CD8-positive, alpha-beta memory T cell (primary cell): ENCODE measurements around the gene CCT7. TPM values are rescaled to one million over a fixed set of nuclear protein-coding genes. Genes with fewer than 3 reads are reported as not detected.

Source experiments
- CTCF ChIA-PET: fragments of 350-600 bp; sonication (Branson Sonifier 250); formaldehyde crosslinking; loops from one replicate; lab custom pipeline; 2021; ENCODE audit warnings: antibody characterized with exemption; lab: Charles Lee
- POLR2A ChIA-PET: fragments of 350-600 bp; sonication (Branson Sonifier 250); formaldehyde crosslinking; loops from one replicate; lab custom pipeline; 2021; ENCODE audit warnings: antibody characterized with exemption; lab: Charles Lee
- DNase-seq, 5 donors: peaks; one replicate each; pipeline versions ENCODE4 v3.0.0 to v3.0.0-alpha.2; 2020 to 2022; ENCODE audit warnings: mixed read lengths in 1 of 5
- H3K27ac ChIP-seq: one replicate; pipeline ENCODE4 v1.7.0; 2013; ENCODE audit warnings: low read depth, mild to moderate bottlenecking, low read length, moderate library complexity
- H3K27me3 ChIP-seq: 2 replicates; pipeline ENCODE4 v1.7.0; 2013; ENCODE audit warnings: low read length, mild to moderate bottlenecking; ENCODE audit not compliant: insufficient read depth, poor library complexity, severe bottlenecking
- H3K36me3 ChIP-seq: 2 replicates; pipeline ENCODE4 v1.7.0; 2013; ENCODE audit warnings: mild to moderate bottlenecking, low read length, moderate library complexity; ENCODE audit not compliant: insufficient read depth
- H3K4me1 ChIP-seq: 2 replicates; pipeline ENCODE4 v1.7.0; 2013; ENCODE audit warnings: mild to moderate bottlenecking, low read length, moderate library complexity; ENCODE audit not compliant: insufficient read depth
- H3K4me3 ChIP-seq: 2 replicates; pipeline ENCODE4 v1.7.0; 2013; ENCODE audit warnings: mild to moderate bottlenecking, low read length
- H3K9me3 ChIP-seq: 2 replicates; pipeline ENCODE4 v1.7.0; 2013; ENCODE audit warnings: mild to moderate bottlenecking, low read length
- H3K27ac Mint-ChIP-seq, 8 donors: one replicate each; pipeline ENCODE4 v1.8.0; 2020 to 2021; ENCODE audit warnings: mixed read lengths in 8 of 8, mild to moderate bottlenecking in 6 of 8, inconsistent platforms in 3 of 8, moderate library complexity in 3 of 8
- H3K27me3 Mint-ChIP-seq, 2 donors: one replicate each; pipeline ENCODE4 v1.8.0; 2020 to 2021; ENCODE audit warnings: mixed read lengths in 2 of 2, mild to moderate bottlenecking in 1 of 2, moderate library complexity in 1 of 2
- H3K36me3 Mint-ChIP-seq, 3 donors: one replicate each; pipeline ENCODE4 v1.8.0; 2020 to 2021; ENCODE audit warnings: mixed read lengths in 3 of 3, inconsistent platforms in 1 of 3, mild to moderate bottlenecking in 1 of 3
- H3K4me1 Mint-ChIP-seq, 3 donors: one replicate each; pipeline ENCODE4 v1.8.0; 2020 to 2021; ENCODE audit warnings: mixed read lengths in 3 of 3, inconsistent platforms in 1 of 3, mild to moderate bottlenecking in 1 of 3
- H3K4me3 Mint-ChIP-seq, 7 donors: one replicate each; pipeline ENCODE4 v1.8.0; 2020 to 2021; ENCODE audit warnings: mixed read lengths in 7 of 7, mild to moderate bottlenecking in 6 of 7, moderate library complexity in 4 of 7, inconsistent platforms in 2 of 7
- H3K9me3 Mint-ChIP-seq, 5 donors: one replicate each; pipeline ENCODE4 v1.8.0; 2020 to 2022; ENCODE audit warnings: mixed read lengths in 5 of 5, mild to moderate bottlenecking in 3 of 5, moderate library complexity in 2 of 5, inconsistent platforms in 1 of 5
- polyA plus RNA-seq: library from polyadenylated mRNA; unstranded; fragments of 300-500 nt; fragmentation: Illumina TruSeq; gene quantifications from one replicate; pipeline ENCODE4 v1.2.3, GENCODE V29; 2021
- total RNA-seq, 2 experiments: library from RNA; stranded (reverse); gene quantifications; one replicate each; pipeline ENCODE4 v1.2.3, GENCODE V29; 2021

CCT7 gene
- total and polyA plus RNA-seq, 3 experiments from 2014 or later = 263 to 758 (median 750) TPM

DNA sequence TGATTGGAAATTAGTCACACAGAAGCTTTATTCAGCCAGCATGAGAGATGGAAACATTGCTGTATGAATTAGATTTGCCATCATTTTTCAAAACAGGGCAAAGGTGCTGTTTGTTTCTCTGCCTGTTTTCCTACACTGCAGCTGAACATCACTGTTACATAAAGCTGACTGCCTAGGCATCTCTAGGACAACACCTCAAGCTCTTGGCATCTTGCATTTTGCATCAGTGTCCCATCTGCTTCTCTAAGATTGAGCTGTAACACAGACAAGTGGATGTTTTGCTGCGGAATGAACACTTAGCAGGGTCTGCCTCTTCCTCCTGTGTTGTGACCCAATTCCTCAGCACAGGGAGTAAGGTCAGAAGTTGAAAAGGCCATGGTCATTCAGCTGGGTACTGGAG is 4.9 kb downstream of the CCT7 start:
- ChIA-PET POLR2A (no interaction called here), CTCF (interaction anchor here (1.1 to 8.1 kb wide), 2 partner anchors 52 to 61 kb away, joined by 3 to 54 read pairs; partner anchors contain the start of gene EGR4)
- Mint-ChIP-seq H3K27ac (peak overlapping the region in 6 of 8 donors; percentile 23 to 76 (median 64)), H3K36me3 (peaks cover 0 to 63% (median 6%) of the 10 kb centered on the region in 3 donors), H3K4me1 (peaks cover 35 to 52% (median 51%) of the 10 kb centered on the region in 3 donors), H3K27me3 (no peaks in the 10 kb centered on the region), H3K4me3 (no peak overlapping the region), H3K9me3 (no peaks in the 10 kb centered on the region)
- no peaks in the 10 kb centered on the region for H3K9me3 ChIP-seq
- no peak for DNase-seq
- H3K27ac ChIP-seq = no peak overlapping the region
- no peak overlapping the region for H3K4me3 ChIP-seq
- H3K27me3 ChIP-seq = no peaks in the 10 kb centered on the region
- H3K4me1 ChIP-seq = peaks cover 25% of the 10 kb centered on the region
- peaks cover 30% of the 10 kb centered on the region for H3K36me3 ChIP-seq

DNA sequence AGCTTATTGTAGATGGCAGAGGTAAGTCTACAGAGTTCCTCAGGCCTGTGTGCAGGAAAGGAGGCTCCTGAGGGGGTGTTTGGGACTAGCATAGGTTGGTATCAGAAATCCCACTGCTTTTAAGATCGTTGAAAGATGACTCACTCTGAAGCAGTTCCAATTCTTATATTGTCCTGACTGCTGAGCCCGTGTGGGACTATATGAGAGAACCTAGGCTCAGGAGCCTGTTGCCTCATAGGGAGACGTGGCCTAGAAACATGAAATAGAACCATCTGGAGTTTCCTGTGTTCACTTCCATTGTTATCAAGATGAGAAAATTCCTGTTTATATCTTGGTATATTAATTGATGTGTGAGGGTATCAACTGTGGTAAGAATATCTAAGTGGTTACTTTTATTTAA is 5.7 kb downstream of the CCT7 start:
- H3K36me3 ChIP-seq = peaks cover 38% of the 10 kb centered on the region
- peak overlapping the region in 5 of 8 donors; percentile 14 to 77 (median 61) for H3K27ac Mint-ChIP-seq
- H3K27ac ChIP-seq = no peak overlapping the region
- no peaks in the 10 kb centered on the region for H3K9me3 Mint-ChIP-seq
- ChIA-PET CTCF (interaction anchor here (1.1 kb wide), 1 partner anchor 62 kb away, joined by 3 read pairs; no protein-coding TSS in a partner anchor), POLR2A (no interaction called here)
- no peaks in the 10 kb centered on the region for H3K27me3 ChIP-seq
- no peak overlapping the region for H3K4me3 ChIP-seq
- H3K4me1 Mint-ChIP-seq = peaks cover 33 to 50% (median 49%) of the 10 kb centered on the region in 3 donors
- peaks cover 0 to 66% (median 8%) of the 10 kb centered on the region in 3 donors for H3K36me3 Mint-ChIP-seq
- H3K4me1 ChIP-seq = peaks cover 23% of the 10 kb centered on the region
- no peaks in the 10 kb centered on the region for H3K9me3 ChIP-seq
- no peaks in the 10 kb centered on the region for H3K27me3 Mint-ChIP-seq
- H3K4me3 Mint-ChIP-seq = no peak overlapping the region
- no peak for DNase-seq

GRCh38 chr2:73243884-73244570 is 9.9 kb downstream of the CCT7 start:
- H3K9me3 ChIP-seq = no peaks in the 10 kb centered on the region
- no peaks in the 10 kb centered on the region for H3K9me3 Mint-ChIP-seq
- H3K27me3 ChIP-seq = no peaks in the 10 kb centered on the region
- H3K4me1 ChIP-seq = peaks cover 4% of the 10 kb centered on the region
- DNase-seq = no peak
- ChIA-PET POLR2A (no interaction called here), CTCF (interaction anchor here (1.1 to 1.2 kb wide), 2 partner anchors 14 to 32 kb away, joined by 3 to 4 read pairs; no protein-coding TSS in a partner anchor)
- no peak overlapping the region for H3K4me3 ChIP-seq
- peak overlapping the region in 1 of 8 donors; percentile 75 for H3K27ac Mint-ChIP-seq
- H3K27me3 Mint-ChIP-seq = no peaks in the 10 kb centered on the region
- no peak overlapping the region for H3K27ac ChIP-seq
- no peak overlapping the region for H3K4me3 Mint-ChIP-seq
- peaks cover 76% of the 10 kb centered on the region for H3K36me3 ChIP-seq
- peaks cover 3 to 17% (median 12%) of the 10 kb centered on the region in 3 donors for H3K4me1 Mint-ChIP-seq
- H3K36me3 Mint-ChIP-seq = peaks cover 0 to 93% (median 21%) of the 10 kb centered on the region in 3 donors

- POLR2A ChIA-PET = no interaction called here
- no peaks in the 10 kb centered on the region for H3K9me3 ChIP-seq
- H3K27ac ChIP-seq = no peak overlapping the region
- Mint-ChIP-seq H3K27ac (peak overlapping the region in 2 of 8 donors; percentile 58 to 75), H3K36me3 (peaks cover 3 to 93% (median 21%) of the 10 kb centered on the region in 3 donors), H3K4me1 (peaks cover 0 to 12% (median 6%) of the 10 kb centered on the region in 3 donors), H3K27me3 (no peaks in the 10 kb centered on the region), H3K9me3 (no peaks in the 10 kb centered on the region), H3K4me3 (no peak overlapping the region)
- DNase-seq = no peak
- H3K4me1 ChIP-seq = no peaks in the 10 kb centered on the region
- CTCF ChIA-PET = interaction anchor here (1.1 to 1.2 kb wide), 2 partner anchors 13 to 32 kb away, joined by 3 to 4 read pairs; no protein-coding TSS in a partner anchor
- no peaks in the 10 kb centered on the region for H3K27me3 ChIP-seq
- H3K4me3 ChIP-seq = no peak overlapping the region
- peaks cover 76% of the 10 kb centered on the region for H3K36me3 ChIP-seq
Measured at GRCh38 chr2:73244580-73244979, 10.5 kb downstream of the CCT7 start.

DNA sequence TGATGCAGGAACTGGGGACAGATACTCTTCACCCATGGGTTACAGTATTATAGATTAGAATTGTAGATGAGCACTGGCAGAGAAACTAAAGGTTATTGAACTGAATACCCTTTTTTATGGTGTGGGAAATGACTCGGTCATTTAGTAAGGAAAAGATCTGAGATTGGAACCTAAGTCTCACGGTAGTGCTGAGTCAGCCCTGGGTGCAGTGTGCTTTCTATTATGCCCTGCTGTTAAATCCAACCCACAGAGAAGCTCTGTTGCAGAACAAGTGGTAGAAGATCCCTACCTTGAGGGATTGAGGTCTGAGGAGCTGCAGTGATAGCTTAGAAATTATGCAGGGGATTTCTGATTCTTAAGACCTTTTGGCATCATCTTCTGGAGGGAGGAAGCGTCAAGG is 12.7 kb downstream of the CCT7 start:
- no peak overlapping the region for H3K4me3 Mint-ChIP-seq
- ChIA-PET POLR2A (no interaction called here), CTCF (no interaction called here)
- Histone ChIP-seq H3K4me3 (no peak overlapping the region), H3K4me1 (no peaks in the 10 kb centered on the region), H3K27ac (no peak overlapping the region), H3K27me3 (no peaks in the 10 kb centered on the region), H3K36me3 (peaks cover 76% of the 10 kb centered on the region), H3K9me3 (no peaks in the 10 kb centered on the region)
- no peaks in the 10 kb centered on the region for H3K9me3 Mint-ChIP-seq
- H3K27me3 Mint-ChIP-seq = no peaks in the 10 kb centered on the region
- peaks cover 0 to 12% (median 4%) of the 10 kb centered on the region in 3 donors for H3K4me1 Mint-ChIP-seq
- H3K36me3 Mint-ChIP-seq = peaks cover 4 to 95% (median 27%) of the 10 kb centered on the region in 3 donors
- H3K27ac Mint-ChIP-seq = peak overlapping the region in 2 of 8 donors; percentile 9 to 68
- DNase-seq = no peak

DNA sequence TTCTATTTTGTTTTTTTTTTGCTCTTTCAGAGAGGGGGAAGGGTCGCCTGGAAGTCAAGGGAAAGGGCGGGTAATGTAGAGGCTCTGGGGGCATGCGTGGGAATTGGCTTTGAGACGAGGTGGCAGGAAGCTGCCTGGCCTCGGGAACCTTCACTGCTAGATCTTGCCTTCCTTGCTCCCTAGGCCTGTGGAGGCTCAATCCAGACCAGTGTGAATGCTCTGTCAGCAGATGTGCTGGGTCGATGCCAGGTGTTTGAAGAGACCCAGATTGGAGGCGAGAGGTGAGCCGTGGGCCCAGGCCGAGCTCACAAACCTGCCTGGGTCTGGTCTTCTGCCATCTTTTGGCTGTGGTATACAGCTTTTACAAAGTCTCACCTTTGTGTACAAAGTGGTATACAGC is 15.5 kb downstream of the CCT7 start:
- ChIA-PET CTCF (interaction anchor here (1.4 kb wide), 1 partner anchor 39 kb away, joined by 3 read pairs; no protein-coding TSS in a partner anchor), POLR2A (interaction anchor here (0.6 kb wide), 1 partner anchor 37 kb away, joined by 3 read pairs; no protein-coding TSS in a partner anchor)
- Histone ChIP-seq H3K9me3 (no peaks in the 10 kb centered on the region), H3K27ac (no peak overlapping the region), H3K4me3 (no peak overlapping the region), H3K36me3 (peaks cover 75% of the 10 kb centered on the region), H3K27me3 (no peaks in the 10 kb centered on the region), H3K4me1 (no peaks in the 10 kb centered on the region)
- Mint-ChIP-seq H3K27ac (peak overlapping the region in 1 of 8 donors; percentile 8), H3K4me3 (no peak overlapping the region), H3K36me3 (peaks cover 4 to 99% (median 21%) of the 10 kb centered on the region in 3 donors), H3K27me3 (no peaks in the 10 kb centered on the region), H3K4me1 (peaks cover 0 to 5% (median 0%) of the 10 kb centered on the region in 3 donors), H3K9me3 (no peaks in the 10 kb centered on the region)
- DNase-seq = no peak

GRCh38 chr2:73250872-73251846 is 17.1 kb downstream of the CCT7 start:
- H3K27me3 Mint-ChIP-seq = peaks cover 0 to 2% of the 10 kb centered on the region in 2 donors
- Histone ChIP-seq H3K27ac (no peak overlapping the region), H3K4me3 (no peak overlapping the region), H3K27me3 (no peaks in the 10 kb centered on the region), H3K36me3 (peaks cover 60% of the 10 kb centered on the region), H3K4me1 (no peaks in the 10 kb centered on the region), H3K9me3 (no peaks in the 10 kb centered on the region)
- H3K27ac Mint-ChIP-seq = peak overlapping the region in 4 of 8 donors; percentile 56 to 66 (median 59)
- no peak overlapping the region for H3K4me3 Mint-ChIP-seq
- CTCF ChIA-PET = interaction anchor here (1.3 to 1.4 kb wide), 3 partner anchors 39 to 74 kb away, joined by 3 to 4 read pairs (median 3); no protein-coding TSS in a partner anchor
- no peak for DNase-seq
- no peaks in the 10 kb centered on the region for H3K9me3 Mint-ChIP-seq
- H3K4me1 Mint-ChIP-seq = peaks cover 0 to 2% (median 0%) of the 10 kb centered on the region in 3 donors
- POLR2A ChIA-PET = no interaction called here
- peaks cover 4 to 84% (median 15%) of the 10 kb centered on the region in 3 donors for H3K36me3 Mint-ChIP-seq
